Fibroblast of skin of abdomen (primary cell): ENCODE data around the gene HERPUD2. TPM values are rescaled to one million over a fixed set of nuclear protein-coding genes. Genes with fewer than 3 reads are reported as not detected.

Source experiments
- DNase-seq: peaks from one replicate; pipeline ENCODE4 v3.0.0-alpha.2; 2013
- polyA plus RNA-seq, 2 experiments: library from polyadenylated mRNA; unstranded; fragments of 120-200 nt; gene quantifications; one replicate each; pipeline ENCODE4 v1.2.1, GENCODE V29; 2013; ENCODE audit not compliant: insufficient read length in 2 of 2

The HERPUD2 gene, protein sequence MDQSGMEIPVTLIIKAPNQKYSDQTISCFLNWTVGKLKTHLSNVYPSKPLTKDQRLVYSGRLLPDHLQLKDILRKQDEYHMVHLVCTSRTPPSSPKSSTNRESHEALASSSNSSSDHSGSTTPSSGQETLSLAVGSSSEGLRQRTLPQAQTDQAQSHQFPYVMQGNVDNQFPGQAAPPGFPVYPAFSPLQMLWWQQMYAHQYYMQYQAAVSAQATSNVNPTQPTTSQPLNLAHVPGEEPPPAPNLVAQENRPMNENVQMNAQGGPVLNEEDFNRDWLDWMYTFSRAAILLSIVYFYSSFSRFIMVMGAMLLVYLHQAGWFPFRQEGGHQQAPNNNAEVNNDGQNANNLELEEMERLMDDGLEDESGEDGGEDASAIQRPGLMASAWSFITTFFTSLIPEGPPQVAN
- polyA plus RNA-seq (2013, experiment 1 of 2; ENCODE audit: insufficient read length) = 18.1 TPM
- 19.9 TPM for polyA plus RNA-seq (2013, experiment 2 of 2; ENCODE audit: insufficient read length)

DNA sequence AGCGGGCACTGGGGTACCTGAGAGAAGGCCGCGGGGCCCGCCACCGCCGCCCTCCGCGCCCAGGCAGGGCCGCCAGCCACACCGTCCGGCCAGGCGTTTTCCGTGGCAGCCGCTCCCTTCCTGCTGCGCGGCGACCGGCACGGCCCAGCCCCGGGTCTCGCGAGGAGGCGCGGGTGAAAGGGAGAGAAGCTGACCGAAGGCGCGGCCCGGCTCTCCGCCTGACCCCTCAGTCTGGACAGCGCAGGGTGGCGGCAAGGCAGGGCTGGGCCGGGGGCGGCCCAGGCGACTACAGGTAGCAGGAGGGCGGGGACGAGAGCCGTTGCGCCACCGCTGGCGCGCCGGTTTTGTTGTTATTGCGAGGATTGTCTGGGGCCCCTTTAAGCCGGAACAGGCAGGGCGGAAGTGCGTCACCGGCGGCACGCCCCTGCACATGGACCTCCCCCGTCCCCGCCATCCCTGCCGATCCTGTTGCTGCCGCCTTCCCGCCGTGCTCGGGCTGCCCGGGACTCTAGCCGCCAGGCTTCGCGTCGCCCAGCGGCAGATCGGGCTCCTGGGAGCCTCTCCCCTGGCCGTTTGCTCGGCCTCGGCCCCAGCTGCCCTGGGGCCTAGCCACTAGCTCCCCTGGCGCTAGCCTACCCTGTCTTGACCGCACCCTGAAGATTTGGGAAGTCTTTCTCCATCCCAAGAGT is at the start of gene HERPUD2:
Gene HERPUD2 (minus strand): TSS at position 352 of the 689 bp plus-strand sequence. CDS start 805 bp downstream, outside the sequence.
- peak; percentile 87 for DNase-seq

DNA sequence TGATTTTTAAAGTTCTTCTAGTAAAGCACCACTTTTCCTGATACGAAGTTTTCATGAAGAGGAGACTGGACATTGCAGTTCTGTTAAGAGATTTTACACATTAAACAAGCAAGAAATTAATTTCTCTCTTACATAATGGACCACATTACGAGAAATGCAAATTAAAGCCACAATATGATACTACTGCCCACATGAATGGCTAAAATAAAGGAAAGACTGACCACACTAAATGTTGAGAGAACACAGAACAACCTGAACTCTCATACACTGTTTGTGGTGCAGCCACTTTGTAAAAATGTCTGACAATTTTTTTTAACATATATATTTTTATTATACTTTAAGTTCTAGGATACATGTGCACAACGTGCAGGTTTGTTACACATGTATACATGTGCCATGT is 44.0 kb upstream of the HERPUD2 start:
- no peak for DNase-seq

DNA sequence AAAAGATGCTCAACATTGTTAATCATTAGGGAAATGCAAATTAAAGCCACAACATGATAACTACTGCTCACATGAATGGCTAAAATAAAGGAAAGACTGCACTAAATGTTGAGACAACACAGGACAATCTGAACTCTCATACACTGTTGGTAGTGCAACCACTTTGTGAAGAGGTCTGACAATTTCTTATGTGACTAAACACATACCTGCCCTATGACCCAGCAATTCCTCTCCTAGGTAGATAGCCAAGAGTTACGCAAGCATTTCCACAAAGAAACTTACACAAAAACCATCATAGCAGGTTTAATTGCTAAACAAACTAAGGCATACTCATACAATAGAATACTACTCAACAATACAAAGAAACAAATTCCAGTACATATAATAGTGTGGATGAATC is 41.8 kb upstream of the HERPUD2 start:
- no peak for DNase-seq

DNA sequence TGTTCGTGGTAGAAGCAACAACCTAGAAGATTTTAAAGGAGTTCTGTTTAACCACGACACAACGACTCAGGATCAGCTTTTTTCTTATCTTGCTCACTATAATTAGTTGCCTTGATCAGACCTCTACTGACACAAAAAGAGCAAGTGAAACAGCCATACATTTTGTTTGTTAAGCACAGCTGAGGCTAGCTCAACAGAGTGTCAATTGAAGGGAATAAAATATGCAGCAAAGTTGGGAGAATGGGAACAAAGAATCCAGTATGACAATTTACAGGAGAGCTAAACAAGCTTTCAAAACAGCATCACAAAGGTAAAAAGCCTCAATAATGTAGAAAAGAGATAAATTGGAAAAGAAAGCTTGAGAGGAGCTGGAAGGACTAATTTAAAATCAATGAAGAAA is 40.5 kb upstream of the HERPUD2 start:
- no peak for DNase-seq

DNA sequence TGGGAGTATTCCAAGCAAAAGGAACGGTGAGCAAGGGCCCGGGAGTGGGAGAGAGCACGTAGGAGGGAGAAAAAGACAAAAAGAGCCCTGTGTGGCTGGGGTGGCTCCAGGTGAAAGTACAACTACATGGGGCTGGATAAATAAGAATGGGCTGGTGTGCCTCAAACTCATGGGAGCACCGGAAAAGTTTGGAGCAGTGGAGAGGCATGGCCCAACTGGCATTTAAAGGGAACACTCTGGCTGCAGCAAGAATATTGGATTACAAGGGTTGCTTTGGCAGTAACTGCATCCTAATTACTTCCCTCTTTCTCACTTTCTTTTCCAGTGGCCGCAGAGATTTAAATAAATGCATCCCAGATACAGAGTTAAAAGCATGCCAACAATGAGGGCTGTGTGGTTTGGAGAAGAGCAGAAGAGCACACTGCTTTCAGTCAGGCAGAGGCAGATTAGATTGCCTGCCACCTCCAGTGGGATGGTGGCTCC is 39.1 kb upstream of the HERPUD2 start:
- DNase-seq = no peak

DNA sequence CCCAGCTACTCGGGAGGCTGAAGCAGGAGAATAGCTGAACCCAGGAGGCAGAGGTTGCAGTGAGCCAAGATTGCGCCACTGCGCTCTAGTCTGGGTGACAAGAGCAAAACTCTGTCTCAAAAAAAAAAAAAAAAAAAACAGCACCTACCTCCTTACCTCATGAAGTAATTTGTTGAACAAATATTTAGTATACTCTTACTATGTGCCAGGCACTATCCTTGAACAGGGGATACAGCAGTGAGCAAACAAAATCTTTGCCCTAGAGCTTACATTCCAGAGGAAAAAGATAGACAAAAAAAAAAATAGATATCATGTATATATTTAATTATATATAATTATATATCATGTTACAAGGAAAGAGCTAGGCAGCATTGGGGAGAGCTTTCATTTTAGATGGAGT is 36.4 kb upstream of the HERPUD2 start:
- no peak for DNase-seq

DNA sequence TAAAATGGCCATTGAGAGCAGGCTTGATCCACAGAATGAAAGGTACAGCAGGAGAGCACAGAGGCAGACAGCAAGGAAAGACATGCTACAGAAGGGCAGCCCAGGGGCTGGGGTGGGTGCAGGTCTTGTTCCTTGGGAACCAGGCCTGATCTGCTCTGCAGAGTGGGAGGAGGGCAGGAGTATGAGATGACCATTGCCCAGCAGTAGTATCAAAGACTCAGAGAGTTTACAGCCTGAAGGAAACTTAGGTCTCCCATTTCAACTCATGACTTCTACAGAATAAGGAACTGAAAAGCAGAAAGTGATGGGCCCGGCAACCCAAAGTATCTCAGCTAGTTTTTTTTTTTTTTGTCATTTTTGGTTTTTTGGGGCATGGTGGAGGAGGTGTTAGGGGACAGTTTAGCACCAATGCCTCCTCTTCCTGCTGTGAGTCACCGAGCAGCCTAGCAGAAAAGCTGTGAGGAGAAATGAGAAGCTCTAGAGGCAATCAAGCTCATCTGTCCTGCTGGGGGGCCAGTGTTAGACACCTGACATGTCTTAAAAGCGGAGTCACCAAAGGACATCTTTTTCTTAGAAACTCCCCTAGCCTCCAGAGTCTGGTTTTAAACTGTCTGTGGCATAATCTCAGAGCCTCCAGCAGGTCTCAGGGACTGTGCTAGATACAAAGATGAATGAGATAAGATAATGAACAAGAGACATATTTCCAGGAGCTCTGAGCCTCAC is 34.3 kb upstream of the HERPUD2 start:
- DNase-seq = no peak

DNA sequence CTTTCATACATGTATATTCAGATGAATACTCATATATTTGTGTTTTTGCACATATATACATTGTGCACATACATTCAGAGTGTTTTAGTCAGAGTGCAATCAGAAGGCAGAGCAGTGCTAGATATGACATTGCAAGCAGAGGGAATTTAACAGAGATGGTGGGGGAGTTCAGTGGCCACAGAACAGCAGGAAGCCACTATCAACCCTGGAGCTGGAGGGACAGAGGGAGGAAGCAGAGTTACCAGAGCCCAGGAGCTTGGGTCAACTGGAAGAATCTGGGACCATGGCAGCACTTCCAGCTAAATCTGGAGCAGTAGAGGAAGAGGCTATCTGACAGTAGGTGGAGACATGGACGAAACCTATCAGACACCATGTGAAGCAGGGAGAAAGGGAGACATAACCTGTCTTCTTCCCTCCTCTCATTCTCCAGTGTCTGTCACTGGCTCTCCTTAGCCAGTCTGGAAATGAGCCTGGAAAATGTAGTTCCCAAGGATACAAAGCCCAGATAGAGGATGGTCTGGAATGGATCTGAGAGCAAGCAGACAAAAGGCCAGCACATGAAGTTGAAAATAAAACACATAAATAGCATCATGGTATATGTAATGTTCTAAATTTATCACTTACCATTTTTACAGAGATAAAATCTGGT is 33.6 kb upstream of the HERPUD2 start:
- no peak for DNase-seq

DNA sequence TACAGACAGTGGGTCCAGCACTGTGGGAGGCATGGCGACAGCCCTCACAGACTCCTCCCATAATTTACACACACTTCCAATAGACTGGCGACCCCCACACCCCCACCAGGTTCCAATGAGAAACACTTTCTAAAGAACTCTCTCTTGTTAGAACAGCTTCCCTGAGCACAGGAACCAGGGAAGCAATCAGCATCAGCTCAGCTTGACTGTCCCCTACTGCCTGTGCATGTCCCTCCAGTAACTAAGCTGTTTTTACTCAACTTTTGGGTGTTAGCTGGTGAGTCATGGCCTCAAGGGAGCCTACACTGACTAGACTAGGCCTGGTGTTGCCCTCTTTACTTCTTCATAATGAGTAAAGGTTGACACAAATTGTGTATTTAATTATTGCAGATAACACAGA is 32.6 kb upstream of the HERPUD2 start:
- DNase-seq = no peak

DNA sequence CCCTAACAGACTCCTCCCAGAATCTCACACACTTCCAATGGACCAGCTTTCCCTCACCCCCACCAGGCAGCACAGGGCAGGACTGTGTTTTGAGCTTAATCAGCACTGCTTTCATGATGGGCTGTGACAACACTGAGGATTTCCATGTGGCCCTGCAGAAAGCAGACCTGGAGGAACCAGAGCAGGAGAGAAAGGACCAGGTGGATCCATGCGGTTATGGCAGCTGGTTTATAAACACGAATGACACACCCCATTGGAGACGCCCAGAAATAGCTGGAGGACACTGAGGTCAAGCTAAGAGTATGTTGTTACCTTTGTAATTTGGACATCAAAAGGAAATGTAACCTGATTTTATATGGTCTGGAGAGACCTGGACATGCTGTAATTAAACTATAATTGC is 31.7 kb upstream of the HERPUD2 start:
- DNase-seq = no peak

DNA sequence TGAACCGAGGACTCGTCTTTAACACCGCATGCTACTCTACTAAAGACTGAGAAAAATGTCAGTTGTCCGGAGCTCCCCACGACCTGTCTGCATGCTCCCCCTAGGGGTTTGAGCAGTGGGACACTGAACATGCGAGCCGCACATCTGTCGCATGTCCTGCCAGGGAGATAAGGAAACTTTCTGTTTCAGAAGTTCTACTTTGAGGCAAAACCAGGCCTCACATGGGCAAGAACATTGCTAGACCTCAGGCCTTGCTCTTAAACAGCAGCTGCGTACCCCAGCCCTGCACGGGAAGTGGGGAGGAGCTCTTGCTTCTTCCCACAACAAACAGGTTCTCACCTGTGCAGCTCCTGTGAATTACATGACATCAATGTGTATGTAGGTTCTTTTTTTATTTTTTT is 30.3 kb upstream of the HERPUD2 start:
- DNase-seq = no peak

DNA sequence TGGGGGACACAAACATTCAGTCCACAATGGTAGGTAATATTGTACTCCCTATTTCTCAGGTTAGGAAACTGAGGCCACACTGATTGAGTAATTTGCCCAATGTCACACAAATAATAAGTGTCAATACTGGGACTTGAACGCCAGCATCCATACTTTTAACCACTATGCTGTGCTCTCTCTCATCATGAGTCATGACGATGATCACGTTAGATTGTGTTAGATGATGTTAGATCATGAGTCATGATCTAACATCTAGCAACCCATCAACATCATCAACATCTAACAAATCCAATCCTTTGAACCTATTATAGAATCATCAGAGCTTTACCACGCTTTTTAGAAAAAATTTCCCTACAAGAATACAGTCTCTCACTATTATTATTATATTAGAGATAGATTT is 28.1 kb upstream of the HERPUD2 start:
- peak; percentile 27 for DNase-seq

DNA sequence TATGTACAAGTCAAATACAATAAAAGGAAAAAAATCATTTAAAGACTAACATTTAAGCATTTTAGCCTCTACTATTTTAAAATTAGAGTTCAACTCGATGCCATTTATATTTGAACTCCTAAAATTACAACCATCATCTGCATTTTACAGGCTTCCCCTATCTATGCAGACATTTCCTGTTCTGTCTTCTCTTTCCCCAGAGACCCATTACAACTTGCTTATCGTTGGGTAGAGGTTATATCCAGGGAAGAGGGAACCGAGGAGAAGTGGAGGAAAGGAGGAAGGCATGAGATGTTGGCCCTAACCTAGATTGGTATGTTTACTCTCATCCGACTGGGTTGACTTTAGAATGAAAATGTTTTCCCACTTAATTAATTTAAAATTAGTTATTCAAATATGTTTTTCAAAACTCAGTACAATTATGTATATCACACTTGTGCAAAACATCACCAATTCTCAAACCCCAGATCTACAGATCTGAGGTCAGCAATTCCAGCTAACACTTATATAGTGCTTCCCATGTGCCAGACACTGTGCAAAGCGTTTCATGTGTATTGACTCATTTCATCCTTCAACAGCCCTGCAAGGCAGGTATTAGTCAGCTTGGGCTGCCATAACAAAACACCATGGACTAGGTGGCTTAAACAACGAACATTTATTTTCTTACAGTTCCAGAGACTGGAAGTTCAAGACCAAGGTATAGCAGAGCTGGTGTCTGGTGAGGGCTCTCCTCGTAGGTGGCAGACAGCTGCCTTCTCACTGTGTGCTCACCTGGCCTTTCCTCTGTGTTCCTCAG is 27.3 kb upstream of the HERPUD2 start:
- DNase-seq = no peak

DNA sequence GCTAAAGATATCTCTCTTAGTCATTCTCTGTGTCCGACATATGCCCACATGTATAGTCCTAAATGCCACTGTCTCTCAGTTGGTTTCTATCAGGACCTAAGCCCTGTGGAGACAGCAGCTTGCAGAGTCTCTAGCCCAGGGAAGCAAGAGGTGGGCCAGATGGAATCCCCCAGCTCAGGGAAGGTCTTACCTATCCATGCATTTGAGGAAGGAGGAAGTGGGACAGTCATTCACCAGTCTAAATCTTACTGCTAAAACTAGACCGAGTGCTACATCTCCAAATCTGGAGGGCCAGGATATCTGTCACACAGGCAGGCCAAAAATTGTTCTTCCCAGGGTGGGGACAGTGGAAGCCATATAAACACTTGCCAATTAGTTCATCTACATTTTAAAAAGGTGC is 26.4 kb upstream of the HERPUD2 start:
- no peak for DNase-seq

DNA sequence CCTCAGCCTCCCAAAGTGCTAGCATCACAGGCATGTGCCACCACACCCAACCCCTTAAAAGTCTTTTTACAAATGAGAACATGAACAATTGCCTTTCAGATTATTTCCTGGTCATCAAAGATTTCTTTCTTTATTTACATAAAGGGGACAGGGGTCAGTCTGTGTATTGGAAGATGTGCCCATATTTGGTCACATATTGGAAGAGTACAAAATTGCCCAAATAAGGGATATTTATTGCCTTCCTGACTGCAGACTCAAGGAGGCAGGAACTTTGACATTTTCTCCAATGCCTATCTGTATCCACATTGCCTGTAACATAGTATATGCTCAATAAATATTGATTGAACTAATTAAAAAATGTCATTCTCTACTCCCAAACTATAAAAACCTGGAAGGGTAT is 25.9 kb upstream of the HERPUD2 start:
- DNase-seq = no peak

DNA sequence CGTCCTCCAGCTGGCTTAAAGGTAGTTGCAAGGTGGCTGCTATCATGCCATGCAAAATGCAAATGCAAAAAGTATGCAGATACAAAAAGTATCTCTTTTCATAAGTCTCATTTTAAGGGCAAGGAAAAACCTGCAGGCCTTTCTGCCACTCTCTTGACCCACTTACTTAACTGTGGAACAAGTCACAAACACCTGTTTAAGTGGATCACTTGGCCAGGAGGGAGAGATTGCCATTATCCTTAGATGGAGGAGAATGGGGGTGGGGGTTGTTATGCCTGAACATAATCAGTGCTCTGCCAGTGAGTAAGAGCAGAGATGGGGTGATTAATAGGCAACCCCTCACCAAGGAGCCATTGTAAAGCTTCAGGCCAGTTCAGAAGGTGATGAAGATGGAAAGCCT is 25.1 kb upstream of the HERPUD2 start:
- no peak for DNase-seq

DNA sequence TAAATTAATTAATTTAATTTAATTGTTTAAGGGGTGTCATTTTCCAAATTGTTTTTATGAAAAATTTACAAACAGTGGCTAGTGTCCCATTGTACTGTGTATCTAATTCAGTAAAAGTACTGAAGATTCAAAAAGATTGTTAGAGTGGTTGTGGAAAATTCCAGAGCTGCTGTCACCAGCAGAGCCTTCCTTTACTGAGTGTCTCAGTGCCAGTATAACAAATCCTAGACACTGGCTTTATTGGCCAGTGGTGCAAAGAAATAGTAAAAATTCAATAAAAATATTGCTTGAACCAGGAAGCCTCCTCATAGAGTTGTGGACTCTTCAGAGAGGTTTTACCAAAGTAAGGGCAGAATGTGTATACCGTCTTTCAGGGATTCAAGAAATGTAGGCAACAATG is 23.1 kb upstream of the HERPUD2 start:
- no peak for DNase-seq

DNA sequence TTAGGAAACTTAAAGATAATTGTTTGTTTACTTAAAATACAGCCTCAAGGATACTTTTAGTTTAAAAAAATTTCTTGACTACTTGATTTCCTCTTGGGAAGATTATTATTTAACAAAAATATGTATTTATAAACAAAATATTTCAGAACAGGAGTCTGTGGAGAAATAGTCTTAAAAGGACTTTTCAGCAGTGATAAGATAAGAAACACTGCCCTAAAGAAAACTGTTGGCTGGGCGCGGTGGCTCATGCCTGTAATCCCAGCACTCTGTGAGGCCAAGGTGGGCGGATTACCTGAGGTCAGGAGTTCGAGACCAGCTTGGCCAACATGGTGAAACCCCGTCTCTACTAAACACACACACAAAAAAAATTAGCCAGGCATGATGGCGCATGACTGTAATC is 22.6 kb upstream of the HERPUD2 start:
- no peak for DNase-seq

DNA sequence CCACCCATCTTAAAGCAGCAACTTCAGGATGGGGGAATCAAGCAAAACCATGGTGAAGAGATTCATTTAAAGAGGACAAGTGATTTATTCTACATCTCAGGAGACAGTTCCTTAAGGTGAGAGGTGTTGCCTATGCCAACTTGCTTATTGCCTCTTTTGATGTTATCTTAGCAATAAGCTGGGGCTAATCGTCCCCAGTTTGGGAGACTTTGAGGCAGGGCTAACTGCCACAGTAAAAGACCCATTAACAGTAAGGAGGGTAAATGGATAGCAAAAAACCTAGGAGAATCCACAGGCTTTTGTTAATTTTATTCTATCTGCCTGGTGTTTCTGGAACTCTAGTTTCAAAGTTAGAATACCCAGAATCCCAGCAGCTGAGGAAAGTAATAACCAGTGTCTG is 22.1 kb upstream of the HERPUD2 start:
- no peak for DNase-seq

DNA sequence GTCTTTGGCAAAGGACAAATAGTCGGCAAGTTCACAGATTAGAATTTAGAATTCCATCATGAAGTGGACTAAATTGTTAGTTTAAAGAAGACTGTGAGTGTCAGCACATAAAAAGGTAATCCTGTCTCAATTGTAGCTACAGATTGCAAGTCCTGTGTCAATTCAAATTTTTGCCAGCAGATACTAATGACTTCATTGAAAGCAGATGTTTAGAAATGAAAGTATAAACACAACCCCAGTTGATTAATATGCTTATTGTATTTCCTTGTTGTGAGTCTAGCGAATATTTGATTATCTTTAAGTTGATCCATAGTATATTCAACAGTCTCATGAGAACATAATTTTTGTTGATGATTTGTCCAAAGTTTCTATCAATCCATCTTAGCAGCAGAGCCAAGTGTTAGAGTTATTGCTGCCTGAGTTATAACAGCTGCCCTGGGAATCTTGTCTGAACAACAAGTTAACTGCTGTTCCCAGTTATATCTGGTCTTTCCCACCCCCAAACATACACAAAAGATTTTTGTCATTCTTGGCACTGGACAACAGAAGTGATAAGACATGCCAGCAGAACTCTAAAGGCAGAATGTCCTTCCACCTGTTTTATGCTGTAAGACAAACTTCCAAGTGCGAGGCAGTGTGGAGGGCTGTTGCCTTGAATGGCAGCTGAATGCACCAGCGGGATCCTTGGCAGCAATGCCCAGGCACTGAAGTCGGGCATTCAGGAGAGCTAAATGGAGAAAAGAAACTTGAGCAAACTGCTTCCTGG is 21.3 kb upstream of the HERPUD2 start:
- peak; percentile 38 for DNase-seq

DNA sequence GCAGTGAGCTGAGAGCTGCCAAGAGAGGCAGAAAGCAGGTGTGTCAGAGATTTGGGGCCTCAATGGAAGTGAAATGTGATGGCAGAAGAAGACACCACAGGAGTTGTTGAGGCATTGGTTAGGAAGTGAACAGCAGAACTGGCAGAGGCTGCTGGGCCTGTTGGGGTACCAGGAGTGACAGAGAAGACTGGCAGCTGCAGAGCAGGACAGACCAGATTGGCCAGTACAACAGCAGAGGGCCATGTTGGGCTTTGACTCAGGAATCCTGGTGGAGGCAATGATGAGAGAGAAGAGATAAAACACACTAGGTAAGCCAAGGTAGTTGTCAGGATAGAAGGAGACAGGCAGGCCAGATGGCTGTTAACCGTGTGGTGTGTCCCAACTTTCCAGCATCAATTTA is 19.9 kb upstream of the HERPUD2 start:
- DNase-seq = no peak
